ENCODE data around the gene FAM3D.

Gene FAM3D

DNA sequence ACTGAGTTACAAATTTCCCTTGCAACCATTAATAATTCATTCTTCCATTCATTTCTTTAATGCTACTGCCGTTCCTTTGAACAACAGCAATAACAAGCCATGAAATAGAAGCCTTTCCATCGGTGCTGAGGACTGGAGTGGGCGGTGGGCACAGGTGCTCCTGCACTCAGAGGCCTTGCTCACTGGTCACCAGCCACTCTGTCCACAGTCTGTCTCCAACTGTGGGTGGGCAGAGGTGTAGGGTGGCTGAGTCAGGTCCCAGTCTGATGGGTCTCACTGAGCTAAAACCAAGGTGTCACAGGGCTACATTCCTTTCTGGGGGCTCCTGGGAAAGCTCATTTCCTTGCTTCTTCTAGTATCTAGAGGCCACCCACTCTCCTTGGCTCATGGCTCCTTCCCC lies 6.3 kb upstream of the FAM3D start:
- Histone ChIP-seq H3K27me3 (ENCODE audit: control insufficient read depth in 1 of 2, insufficient read depth in 1 of 2, low read length in 2 of 2) (peaks cover 18 to 21% of the 10 kb centered on the region in 2 experiments), H3K9ac (ENCODE audit: low read length) (no peak overlapping the region), H3K4me2 (ENCODE audit: low read length, poor library complexity, severe bottlenecking) (no peak overlapping the region), H3K27ac (ENCODE audit: low read length, poor library complexity, severe bottlenecking) (no peak overlapping the region), H2BK120ac (ENCODE audit: low read depth, low read length) (no peak overlapping the region), H2AFZ (ENCODE audit: low read depth, low read length) (no peak overlapping the region), H4K91ac (ENCODE audit: low read length) (no peak overlapping the region), H2BK12ac (ENCODE audit: low read length in 2 of 2) (no peak overlapping the region), H2AK5ac (ENCODE audit: low read length, severe bottlenecking) (no peak overlapping the region), H2BK5ac (ENCODE audit: low read depth, low read length, poor library complexity, severe bottlenecking) (no peak overlapping the region), H4K8ac (ENCODE audit: low read length) (no peak overlapping the region), H3K4ac (ENCODE audit: low read depth in 1 of 2, low read length in 2 of 2) (no peak overlapping the region), H3K23ac (ENCODE audit: low read length in 2 of 2) (no peak overlapping the region), H3K14ac (ENCODE audit: low read length in 2 of 2) (no peak overlapping the region), H3K4me3 (ENCODE audit: insufficient read depth in 1 of 2, low read depth in 1 of 2, low read length in 2 of 2) (no peak overlapping the region), H3K79me1 (replicated peaks; ENCODE audit: low read length, poor library complexity, severe bottlenecking) (no peaks in the 10 kb centered on the region), H3K4me1 (ENCODE audit: control insufficient read depth, insufficient read depth, low read depth, low read length) (no peaks in the 10 kb centered on the region), H3K18ac (ENCODE audit: low read depth in 1 of 2, low read length in 2 of 2) (no peak overlapping the region), H3K36me3 (ENCODE audit: control insufficient read depth in 1 of 2, insufficient read depth in 2 of 2, low read depth in 1 of 2, low read length in 2 of 2) (no peaks in the 10 kb centered on the region), H2BK15ac (ENCODE audit: low read depth, poor library complexity, severe bottlenecking) (no peak overlapping the region), H3K9me3 (ENCODE audit: control insufficient read depth, low read length) (no peaks in the 10 kb centered on the region)
- no peak for DNase-seq
- 84% methylated on average over 3 of the region's 3 CpGs for WGBS

DNA sequence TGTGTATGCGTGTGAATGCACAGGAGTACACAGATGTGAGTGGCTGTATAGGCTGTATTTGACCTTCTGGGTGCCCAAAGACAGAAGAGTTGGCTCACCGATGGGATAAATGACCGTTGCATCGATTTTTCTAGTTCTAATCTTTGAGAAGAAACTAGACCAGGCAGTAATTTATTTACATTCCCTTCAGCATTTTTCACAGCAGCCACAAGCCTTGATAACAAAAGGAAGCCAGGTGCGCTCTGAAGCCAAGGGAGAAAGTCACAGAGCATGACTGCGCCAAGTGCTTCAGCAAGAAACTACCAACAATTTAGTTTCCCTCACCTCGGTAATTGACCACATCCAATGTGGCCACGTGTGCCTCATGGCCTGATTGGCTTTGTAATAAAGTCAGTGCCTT lies 5.9 kb upstream of the FAM3D start:
- no peak overlapping the region for H2BK15ac ChIP-seq (ENCODE audit: low read depth, poor library complexity, severe bottlenecking)
- H2AK5ac ChIP-seq (ENCODE audit: low read length, severe bottlenecking), result no peak overlapping the region
- H3K18ac ChIP-seq (ENCODE audit: low read depth in 1 of 2, low read length in 2 of 2), result no peak overlapping the region
- H3K4me1 ChIP-seq (ENCODE audit: control insufficient read depth, insufficient read depth, low read depth, low read length), result no peaks in the 10 kb centered on the region
- no peak overlapping the region for H3K9ac ChIP-seq (ENCODE audit: low read length)
- no peak overlapping the region for H4K91ac ChIP-seq (ENCODE audit: low read length)
- no peak overlapping the region for H3K4me2 ChIP-seq (ENCODE audit: low read length, poor library complexity, severe bottlenecking)
- no peak overlapping the region for H3K23ac ChIP-seq (ENCODE audit: low read length in 2 of 2)
- H3K4ac ChIP-seq (ENCODE audit: low read depth in 1 of 2, low read length in 2 of 2), result no peak overlapping the region
- 93% methylated on average over 6 of the region's 8 CpGs for WGBS
- no peak overlapping the region for H4K8ac ChIP-seq (ENCODE audit: low read length)
- H3K4me3 ChIP-seq (ENCODE audit: insufficient read depth in 1 of 2, low read depth in 1 of 2, low read length in 2 of 2), result no peak overlapping the region
- no peak overlapping the region for H2BK5ac ChIP-seq (ENCODE audit: low read depth, low read length, poor library complexity, severe bottlenecking)
- H2AFZ ChIP-seq (ENCODE audit: low read depth, low read length), result no peak overlapping the region
- H2BK12ac ChIP-seq (ENCODE audit: low read length in 2 of 2), result no peak overlapping the region
- H3K27ac ChIP-seq (ENCODE audit: low read length, poor library complexity, severe bottlenecking), result no peak overlapping the region
- no peak for DNase-seq
- no peak overlapping the region for H2BK120ac ChIP-seq (ENCODE audit: low read depth, low read length)
- H3K9me3 ChIP-seq (ENCODE audit: control insufficient read depth, low read length), result no peaks in the 10 kb centered on the region
- H3K14ac ChIP-seq (ENCODE audit: low read length in 2 of 2), result no peak overlapping the region
- H3K36me3 ChIP-seq (ENCODE audit: control insufficient read depth in 1 of 2, insufficient read depth in 2 of 2, low read depth in 1 of 2, low read length in 2 of 2), result no peaks in the 10 kb centered on the region
- H3K79me1 ChIP-seq (replicated peaks; ENCODE audit: low read length, poor library complexity, severe bottlenecking), result no peaks in the 10 kb centered on the region
- H3K27me3 ChIP-seq (ENCODE audit: control insufficient read depth in 1 of 2, insufficient read depth in 1 of 2, low read length in 2 of 2), result peaks cover 18 to 21% of the 10 kb centered on the region in 2 experiments

GRCh38 chr3:58670506-58671135 lies 4.0 kb upstream of the FAM3D start:
- H2BK5ac ChIP-seq (ENCODE audit: low read depth, low read length, poor library complexity, severe bottlenecking), result no peak overlapping the region
- H3K4me3 ChIP-seq (ENCODE audit: insufficient read depth in 1 of 2, low read depth in 1 of 2, low read length in 2 of 2), result no peak overlapping the region
- H2BK15ac ChIP-seq (ENCODE audit: low read depth, poor library complexity, severe bottlenecking), result no peak overlapping the region
- H3K23ac ChIP-seq (ENCODE audit: low read length in 2 of 2), result no peak overlapping the region
- no peak overlapping the region for H3K4me2 ChIP-seq (ENCODE audit: low read length, poor library complexity, severe bottlenecking)
- no peaks in the 10 kb centered on the region for H3K79me1 ChIP-seq (replicated peaks; ENCODE audit: low read length, poor library complexity, severe bottlenecking)
- no peak overlapping the region for H4K91ac ChIP-seq (ENCODE audit: low read length)
- no peak overlapping the region for H2AFZ ChIP-seq (ENCODE audit: low read depth, low read length)
- H4K8ac ChIP-seq (ENCODE audit: low read length), result no peak overlapping the region
- H3K18ac ChIP-seq (ENCODE audit: low read depth in 1 of 2, low read length in 2 of 2), result no peak overlapping the region
- WGBS, result 82% methylated on average over 9 of the region's 9 CpGs
- H3K4me1 ChIP-seq (ENCODE audit: control insufficient read depth, insufficient read depth, low read depth, low read length), result no peaks in the 10 kb centered on the region
- no peak overlapping the region for H2AK5ac ChIP-seq (ENCODE audit: low read length, severe bottlenecking)
- H3K9me3 ChIP-seq (ENCODE audit: control insufficient read depth, low read length), result no peaks in the 10 kb centered on the region
- no peak for DNase-seq
- no peak overlapping the region for H2BK12ac ChIP-seq (ENCODE audit: low read length in 2 of 2)
- peaks cover 18 to 21% of the 10 kb centered on the region in 2 experiments for H3K27me3 ChIP-seq (ENCODE audit: control insufficient read depth in 1 of 2, insufficient read depth in 1 of 2, low read length in 2 of 2)
- no peak overlapping the region for H3K14ac ChIP-seq (ENCODE audit: low read length in 2 of 2)
- no peak overlapping the region for H3K4ac ChIP-seq (ENCODE audit: low read depth in 1 of 2, low read length in 2 of 2)
- H3K36me3 ChIP-seq (ENCODE audit: control insufficient read depth in 1 of 2, insufficient read depth in 2 of 2, low read depth in 1 of 2, low read length in 2 of 2), result no peaks in the 10 kb centered on the region
- no peak overlapping the region for H2BK120ac ChIP-seq (ENCODE audit: low read depth, low read length)
- H3K27ac ChIP-seq (ENCODE audit: low read length, poor library complexity, severe bottlenecking), result no peak overlapping the region
- no peak overlapping the region for H3K9ac ChIP-seq (ENCODE audit: low read length)

GRCh38 chr3:58668247-58668646 lies 1.7 kb upstream of the FAM3D start:
- Histone ChIP-seq H3K4me2 (ENCODE audit: low read length, poor library complexity, severe bottlenecking) (no peak overlapping the region), H2AFZ (ENCODE audit: low read depth, low read length) (no peak overlapping the region), H2AK5ac (ENCODE audit: low read length, severe bottlenecking) (no peak overlapping the region), H2BK12ac (ENCODE audit: low read length in 2 of 2) (no peak overlapping the region), H2BK5ac (ENCODE audit: low read depth, low read length, poor library complexity, severe bottlenecking) (no peak overlapping the region), H2BK120ac (ENCODE audit: low read depth, low read length) (no peak overlapping the region), H3K23ac (ENCODE audit: low read length in 2 of 2) (no peak overlapping the region), H3K79me1 (replicated peaks; ENCODE audit: low read length, poor library complexity, severe bottlenecking) (no peaks in the 10 kb centered on the region), H4K8ac (ENCODE audit: low read length) (no peak overlapping the region), H3K4me3 (ENCODE audit: insufficient read depth in 1 of 2, low read depth in 1 of 2, low read length in 2 of 2) (no peak overlapping the region), H3K9ac (ENCODE audit: low read length) (no peak overlapping the region), H2BK15ac (ENCODE audit: low read depth, poor library complexity, severe bottlenecking) (no peak overlapping the region), H3K18ac (ENCODE audit: low read depth in 1 of 2, low read length in 2 of 2) (no peak overlapping the region), H3K9me3 (ENCODE audit: control insufficient read depth, low read length) (no peaks in the 10 kb centered on the region), H4K91ac (ENCODE audit: low read length) (no peak overlapping the region), H3K14ac (ENCODE audit: low read length in 2 of 2) (no peak overlapping the region), H3K4me1 (ENCODE audit: control insufficient read depth, insufficient read depth, low read depth, low read length) (no peaks in the 10 kb centered on the region), H3K4ac (ENCODE audit: low read depth in 1 of 2, low read length in 2 of 2) (no peak overlapping the region), H3K27me3 (ENCODE audit: control insufficient read depth in 1 of 2, insufficient read depth in 1 of 2, low read length in 2 of 2) (peaks cover 18 to 25% of the 10 kb centered on the region in 2 experiments), H3K36me3 (ENCODE audit: control insufficient read depth in 1 of 2, insufficient read depth in 2 of 2, low read depth in 1 of 2, low read length in 2 of 2) (no peaks in the 10 kb centered on the region), H3K27ac (ENCODE audit: low read length, poor library complexity, severe bottlenecking) (no peak overlapping the region)
- DNase-seq, result no peak
- WGBS, result 84% methylated on average over 8 of the region's 8 CpGs

Data from mesenchymal stem cell (in vitro differentiated cells and primary cell).